GM21529 (cell line): ENCODE results near the gene SLCO3A1.

Experiments used
- ATAC-seq: cut with Tn5 transposase; IDR thresholded peaks from one replicate; pipeline ENCODE4 v1.9.1; 2021; ENCODE audit not compliant: unreplicated experiment

Gene SLCO3A1

GRCh38 chr15:91881569-91882297 lies 28.2 kb downstream of the SLCO3A1 start:
- no peak for ATAC-seq

DNA sequence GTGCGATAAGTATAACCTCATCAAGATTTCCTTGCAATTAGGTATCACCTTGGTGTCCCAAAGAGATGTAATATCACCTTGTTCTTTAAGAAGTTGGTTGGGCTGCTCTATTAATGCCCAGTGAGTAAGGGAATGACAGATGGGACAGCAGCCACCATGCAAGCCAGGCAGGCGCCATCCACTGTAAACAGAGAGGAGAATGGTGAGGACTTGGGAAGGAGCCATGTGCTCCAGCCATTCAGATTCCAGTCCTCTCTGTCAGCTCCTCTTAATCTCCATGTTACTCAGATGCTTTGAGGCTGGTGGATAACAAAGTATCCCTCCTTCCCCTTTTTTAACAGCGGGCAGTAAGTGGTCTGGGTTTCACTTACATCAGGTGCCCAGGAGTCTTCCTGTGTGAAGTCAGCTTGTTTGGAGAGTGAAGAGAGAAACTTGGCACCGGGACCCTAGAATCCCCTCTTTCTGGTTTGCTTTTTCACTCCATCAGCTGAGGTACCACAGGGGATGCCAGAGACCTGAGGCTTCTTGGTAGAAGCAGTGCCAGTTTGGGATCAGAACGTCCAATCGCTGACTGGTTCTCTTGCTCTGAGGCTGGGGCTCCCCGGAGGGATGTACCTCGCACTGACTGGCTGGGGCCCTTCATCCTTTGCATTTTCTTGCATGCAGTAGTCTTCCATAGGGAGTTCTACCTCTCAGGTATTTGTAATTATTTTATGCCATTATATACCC lies 29.5 kb downstream of the SLCO3A1 start:
- no peak for ATAC-seq

- ATAC-seq, result no peak
These were observed 31.1 kb downstream of the SLCO3A1 start for GRCh38 chr15:91884606-91885005.

DNA sequence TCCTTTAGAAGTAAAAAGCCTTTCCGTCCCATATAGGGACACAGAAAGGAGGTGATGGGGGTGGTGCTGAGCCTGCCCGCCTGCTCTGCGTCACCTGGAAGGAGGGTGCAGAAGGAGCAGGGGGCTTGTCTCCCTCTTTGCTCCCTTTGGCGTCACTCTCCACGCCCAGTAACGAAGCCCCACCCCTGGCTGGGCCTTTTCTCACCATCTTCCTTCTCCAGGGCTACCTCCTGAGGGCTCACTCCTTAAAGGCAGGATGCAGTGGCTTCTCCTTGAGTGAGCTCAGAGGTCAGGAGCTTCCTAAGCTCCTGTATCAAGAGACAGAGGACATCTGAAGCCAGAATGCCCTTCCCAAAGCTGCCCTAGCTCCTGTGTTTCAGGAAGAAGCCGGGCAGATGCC lies 31.5 kb downstream of the SLCO3A1 start:
- no peak for ATAC-seq

DNA sequence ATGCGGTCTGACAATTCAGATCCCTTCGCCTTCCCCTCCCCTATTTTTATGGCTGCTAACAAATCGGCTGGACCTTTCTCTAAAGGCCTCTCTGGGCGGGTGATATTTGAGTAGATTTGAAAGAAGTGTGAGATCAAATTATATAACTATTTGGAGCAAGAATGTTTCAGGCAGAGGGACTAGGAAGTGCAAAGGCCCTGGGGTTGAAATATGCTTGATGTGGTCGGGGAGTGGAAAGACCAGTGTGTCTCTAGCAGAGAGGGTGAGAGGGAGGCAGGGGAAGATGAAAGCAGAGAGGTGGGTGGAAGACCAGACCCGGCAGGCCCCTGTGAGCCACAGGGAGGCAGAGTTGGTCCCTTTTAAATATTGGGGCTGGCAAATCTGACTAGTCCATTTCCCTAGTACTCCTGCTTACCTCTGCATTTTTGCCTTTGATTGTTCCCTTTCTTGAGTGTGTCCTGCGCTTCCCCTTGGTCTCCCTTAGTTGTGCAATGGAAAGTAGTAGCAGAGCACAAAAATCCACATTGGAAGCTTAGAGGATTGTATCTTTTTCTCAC lies 32.3 kb downstream of the SLCO3A1 start:
- ATAC-seq, result no peak

- ATAC-seq, result no peak
These were observed 33.4 kb downstream of the SLCO3A1 start for GRCh38 chr15:91886878-91887277.

DNA sequence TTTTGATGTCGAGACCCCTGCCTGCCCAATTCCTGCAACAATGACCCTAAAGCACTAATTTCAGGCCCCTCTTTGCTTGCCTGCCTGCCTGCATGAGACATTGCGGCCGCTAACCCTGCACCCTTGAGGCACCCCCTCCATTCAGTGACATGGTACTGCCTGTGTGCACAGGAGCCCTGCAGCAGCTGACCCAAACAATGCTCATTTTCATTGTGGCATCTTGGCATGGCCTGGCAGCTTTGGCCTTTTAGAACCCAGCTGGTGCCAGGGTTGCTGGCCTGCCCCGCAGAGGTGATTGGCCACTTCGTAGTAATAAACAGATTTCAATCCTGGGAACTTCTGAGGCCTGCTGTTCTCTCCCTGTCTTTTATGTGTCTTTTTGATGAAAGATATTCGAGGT lies 33.8 kb downstream of the SLCO3A1 start:
- ATAC-seq, result no peak

DNA sequence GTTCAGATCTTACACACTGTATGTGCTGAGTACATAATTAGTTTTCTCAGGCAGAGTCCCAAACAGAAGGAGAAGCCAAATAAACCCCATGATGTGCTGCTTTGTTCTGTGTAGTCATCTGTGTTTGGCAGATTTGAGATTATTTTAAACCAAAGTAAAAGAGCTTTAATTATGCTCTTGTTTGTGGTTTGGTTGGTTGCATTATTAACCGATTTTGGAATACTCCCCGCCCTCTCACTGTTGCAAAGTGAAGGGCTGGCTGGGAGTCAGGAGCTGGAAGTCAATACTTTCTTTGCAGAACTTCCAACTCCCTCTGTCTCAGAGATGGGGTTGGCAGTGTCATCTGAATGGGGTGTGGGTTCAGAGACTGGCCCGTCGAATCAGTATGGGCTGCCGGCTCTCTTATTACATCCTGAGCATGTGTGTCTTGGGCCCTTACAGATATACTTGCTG lies 34.4 kb downstream of the SLCO3A1 start:
- ATAC-seq, result no peak

GRCh38 chr15:91889111-91889815 lies 35.8 kb downstream of the SLCO3A1 start:
- no peak for ATAC-seq

GRCh38 chr15:91890614-91891013 lies 37.1 kb downstream of the SLCO3A1 start:
- no peak for ATAC-seq

DNA sequence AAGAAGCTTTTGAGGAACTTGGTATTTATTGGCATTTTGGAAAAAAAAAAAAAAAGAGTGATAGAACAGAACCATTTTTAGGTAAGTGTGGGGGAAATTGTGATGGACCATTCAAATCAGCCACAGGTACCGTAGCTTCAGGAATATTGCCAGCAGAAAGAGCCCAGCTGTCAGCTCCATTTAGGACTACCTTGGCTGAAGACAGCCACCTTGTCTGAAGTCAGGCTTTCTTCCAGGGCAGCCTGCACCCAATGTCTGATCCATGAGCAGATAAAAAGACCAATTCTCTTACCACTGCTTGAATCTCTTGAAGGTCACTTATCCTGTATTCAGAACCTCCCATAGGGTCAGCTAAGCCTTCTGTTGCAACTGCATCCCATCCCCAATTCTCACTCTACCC lies 37.6 kb downstream of the SLCO3A1 start:
- no peak for ATAC-seq

GRCh38 chr15:91891788-91892345 lies 38.4 kb downstream of the SLCO3A1 start:
- no peak for ATAC-seq

- ATAC-seq, result no peak
These were observed 38.9 kb downstream of the SLCO3A1 start for GRCh38 chr15:91892436-91892835.

- ATAC-seq, result no peak
These were observed 41.1 kb downstream of the SLCO3A1 start for GRCh38 chr15:91894606-91895005.

- ATAC-seq, result no peak
These were observed 41.5 kb downstream of the SLCO3A1 start for GRCh38 chr15:91895051-91895450.

GRCh38 chr15:91896341-91897055 lies 43.0 kb downstream of the SLCO3A1 start:
- no peak for ATAC-seq

DNA sequence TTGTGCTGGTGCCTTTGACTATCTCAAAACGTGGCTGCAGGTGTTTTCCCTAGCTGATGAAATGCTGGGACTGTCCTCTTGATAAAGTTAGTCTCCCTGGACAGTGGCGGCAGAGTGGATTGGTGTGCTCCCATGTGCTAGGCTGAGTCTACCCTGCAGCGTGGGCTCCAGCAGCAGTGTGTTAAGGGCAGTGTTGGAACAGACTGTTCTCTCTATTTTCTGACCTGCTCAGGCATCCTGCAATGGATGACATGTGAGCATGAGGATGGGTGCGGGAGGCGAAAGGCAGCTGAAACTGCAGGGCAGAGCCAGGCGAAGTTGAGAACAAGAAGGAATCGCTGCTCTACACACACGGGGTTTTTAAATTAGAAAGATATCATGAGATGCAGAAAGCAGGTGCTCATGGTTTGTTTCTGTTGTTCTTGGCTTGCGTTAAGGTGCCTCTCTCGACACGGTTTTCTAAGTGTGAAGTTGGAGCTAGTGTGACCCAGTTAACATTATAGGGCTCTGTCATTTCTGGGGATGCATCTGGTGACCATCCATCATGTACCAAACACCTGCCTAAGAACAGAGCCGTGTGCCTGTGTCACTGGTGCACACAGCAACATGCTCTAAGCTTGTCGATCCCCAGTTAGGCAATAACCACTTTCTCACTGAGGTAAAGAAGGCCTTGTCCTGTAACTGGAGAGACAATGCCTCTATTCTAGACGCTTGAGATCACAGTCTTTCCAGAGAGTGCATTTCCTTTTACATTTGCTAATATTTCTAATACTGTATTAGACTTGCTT lies 44.3 kb downstream of the SLCO3A1 start:
- no peak for ATAC-seq

- no peak for ATAC-seq
These were observed 45.3 kb downstream of the SLCO3A1 start for GRCh38 chr15:91898843-91899242.

- no peak for ATAC-seq
These were observed 51.4 kb downstream of the SLCO3A1 start for GRCh38 chr15:91904942-91905341.

DNA sequence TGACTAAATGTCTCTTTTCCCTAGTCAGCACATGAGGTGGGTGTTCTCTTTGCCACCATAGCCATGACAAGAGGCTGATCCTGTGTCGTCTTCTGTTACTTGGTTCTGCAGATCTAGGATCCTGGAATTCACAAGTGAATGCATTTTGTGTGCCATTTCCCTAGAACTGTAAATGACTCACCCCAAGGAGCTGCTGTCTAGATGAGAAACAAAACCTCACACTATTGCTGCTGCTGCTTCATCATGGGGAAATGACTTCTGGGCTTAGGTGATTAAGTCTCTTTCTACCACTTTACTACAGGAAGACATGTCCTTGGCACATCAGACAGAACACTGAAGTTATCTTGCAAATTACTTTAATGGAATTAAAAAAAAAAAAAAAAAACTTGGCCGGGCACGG lies 54.9 kb downstream of the SLCO3A1 start:
- ATAC-seq, result no peak
